GM18909 (cell line): ENCODE results near the gene FTL.

ENCODE experiments used
- ATAC-seq: cut with Tn5 transposase; IDR thresholded peaks from one replicate; pipeline ENCODE4 v1.9.1; 2021; ENCODE audit warnings: mild to moderate bottlenecking; ENCODE audit not compliant: unreplicated experiment, poor library complexity

The FTL gene

GRCh38 chr19:48989701-48990291 lies 24.7 kb downstream of the FTL start:
- no peak for ATAC-seq

- no peak for ATAC-seq
Measured at GRCh38 chr19:48990400-48990799, 25.3 kb downstream of the FTL start.

GRCh38 chr19:48991011-48991609 lies 26.0 kb downstream of the FTL start:
- ATAC-seq = no peak

GRCh38 chr19:48991873-48992580 lies 26.9 kb downstream of the FTL start:
- no peak for ATAC-seq

- ATAC-seq = peak; percentile 4
Measured at GRCh38 chr19:48992581-48993174, 27.6 kb downstream of the FTL start.

- peak; percentile 87 for ATAC-seq
Measured at GRCh38 chr19:48993175-48994034, 28.3 kb downstream of the FTL start, which contains the start of the genes GYS1 and RUVBL2. Gene GYS1, minus strand, starts transcription at chr19:48993309. Its CDS starts 197 bp downstream, at chr19:48993112. Gene RUVBL2, plus strand, starts transcription at chr19:48993887. Its CDS starts 25 bp downstream, at chr19:48993912.

- ATAC-seq = no peak
Measured at GRCh38 chr19:48994035-48994386, 28.9 kb downstream of the FTL start.

GRCh38 chr19:48997972-48998371 lies 32.9 kb downstream of the FTL start:
- ATAC-seq = no peak

- no peak for ATAC-seq
Measured at GRCh38 chr19:48999481-49000325, 34.6 kb downstream of the FTL start.

GRCh38 chr19:49004133-49004532 lies 39.0 kb downstream of the FTL start:
- ATAC-seq = no peak

GRCh38 chr19:49004964-49005614 lies 40.0 kb downstream of the FTL start:
- ATAC-seq = no peak

- no peak for ATAC-seq
Measured at GRCh38 chr19:49006905-49007304, 41.8 kb downstream of the FTL start.

GRCh38 chr19:49009828-49010227 lies 44.7 kb downstream of the FTL start:
- ATAC-seq = no peak

- no peak for ATAC-seq
Measured at GRCh38 chr19:49010453-49010852, 45.3 kb downstream of the FTL start.

GRCh38 chr19:49011194-49011593 lies 46.1 kb downstream of the FTL start:
- no peak for ATAC-seq

- no peak for ATAC-seq
Measured at GRCh38 chr19:49014123-49014869, 49.2 kb downstream of the FTL start.

- no peak for ATAC-seq
Measured at GRCh38 chr19:49014870-49015255, 49.8 kb downstream of the FTL start.
